SH-SY5Y (cell line): ENCODE results near the gene UCP2.

Experiments used
- GATA2 ChIP-seq: IDR thresholded peaks from 2 replicates; pipeline ENCODE4 v1.6.1; 2011; ENCODE audit warnings: mild to moderate bottlenecking, low read depth, low read length
- GATA3 ChIP-seq: IDR thresholded peaks from 2 replicates; pipeline ENCODE4 v1.6.1; 2011; ENCODE audit warnings: low read depth, mild to moderate bottlenecking, low read length, moderate library complexity

- TF ChIP-seq GATA2 (no peak), GATA3 (no peak)
Measured at GRCh38 chr11:74007691-74008372, 25.2 kb upstream of the UCP2 start.
